Astrocyte (in vitro differentiated cells and primary cell): ENCODE data around the gene FER. TPM values are rescaled to one million over a fixed set of nuclear protein-coding genes. Genes with fewer than 3 reads are reported as not detected.

ENCODE experiments used
- DNase-seq: peaks from one replicate; pipeline ENCODE4 v3.0.0-alpha.2; 2010; ENCODE audit warnings: low read depth
- FAIRE-seq: peaks from 2 replicates; lab custom pipeline; 2011; peaks lifted over from hg19 to GRCh38; lab: Jason Lieb, UNC
- H2AFZ ChIP-seq: 2 replicates; pipeline ENCODE4 v1.6.0; 2012; ENCODE audit warnings: low read depth, low read length, inconsistent platforms
- H3K27ac ChIP-seq: 2 replicates; pipeline ENCODE4 v1.5.1; 2011; ENCODE audit warnings: low read depth, low read length, inconsistent platforms
- H3K27me3 ChIP-seq: 2 replicates; pipeline ENCODE4 v1.6.0; 2011; ENCODE audit warnings: low read length, inconsistent platforms; ENCODE audit not compliant: insufficient read depth
- H3K36me3 ChIP-seq: 2 replicates; pipeline ENCODE4 v1.5.1; 2011; ENCODE audit warnings: low read length, inconsistent platforms; ENCODE audit not compliant: insufficient read depth
- H3K4me1 ChIP-seq: 2 replicates; pipeline ENCODE4 v1.5.1; 2011; ENCODE audit warnings: low read length, inconsistent platforms; ENCODE audit not compliant: insufficient read depth
- H3K4me2 ChIP-seq: 2 replicates; pipeline ENCODE4 v1.6.0; 2012; ENCODE audit warnings: low read length, inconsistent platforms
- H3K4me3 ChIP-seq: 2 replicates; pipeline ENCODE4 v1.5.1; 2011; ENCODE audit warnings: low read depth, mild to moderate bottlenecking, low read length, inconsistent platforms; ENCODE audit not compliant: insufficient read depth
- H3K79me2 ChIP-seq: 2 replicates; pipeline ENCODE4 v1.6.0; 2012; ENCODE audit warnings: mild to moderate bottlenecking, low read length, inconsistent platforms; ENCODE audit not compliant: insufficient read depth
- H3K9ac ChIP-seq: 2 replicates; pipeline ENCODE4 v1.6.0; 2012; ENCODE audit warnings: mild to moderate bottlenecking, low read length, inconsistent platforms
- H3K9me3 ChIP-seq: 2 replicates; pipeline ENCODE4 v1.5.1; 2012; ENCODE audit warnings: low read depth, mild to moderate bottlenecking, low read length, inconsistent platforms; ENCODE audit not compliant: insufficient read depth
- H4K20me1 ChIP-seq: 2 replicates; pipeline ENCODE4 v1.6.0; 2012; ENCODE audit warnings: low read length, inconsistent platforms; ENCODE audit not compliant: insufficient read depth
- H3K27ac Mint-ChIP-seq: one replicate; pipeline ENCODE4 v1.8.0; 2021; ENCODE audit warnings: mild to moderate bottlenecking, mixed read lengths; ENCODE audit not compliant: unreplicated experiment
- H3K27me3 Mint-ChIP-seq: one replicate; pipeline ENCODE4 v1.8.0; 2021; ENCODE audit warnings: low read depth, mixed read lengths; ENCODE audit not compliant: unreplicated experiment
- H3K36me3 Mint-ChIP-seq: one replicate; pipeline ENCODE4 v1.8.0; 2021; ENCODE audit warnings: low read depth, mixed read lengths; ENCODE audit not compliant: unreplicated experiment
- H3K4me1 Mint-ChIP-seq: one replicate; pipeline ENCODE4 v1.8.0; 2021; ENCODE audit warnings: low read depth, mixed read lengths; ENCODE audit not compliant: unreplicated experiment
- H3K4me3 Mint-ChIP-seq: one replicate; pipeline ENCODE4 v1.8.0; 2021; ENCODE audit warnings: mild to moderate bottlenecking, moderate library complexity, mixed read lengths; ENCODE audit not compliant: unreplicated experiment
- H3K9me3 Mint-ChIP-seq: one replicate; pipeline ENCODE4 v1.8.0; 2021; ENCODE audit warnings: mild to moderate bottlenecking, mixed read lengths; ENCODE audit not compliant: unreplicated experiment
- EZH2 ChIP-seq: IDR thresholded peaks from 2 replicates; pipeline ENCODE4 v1.6.1; 2012; ENCODE audit warnings: mild to moderate bottlenecking, low read length, inconsistent platforms; ENCODE audit not compliant: insufficient read depth
- total RNA-seq: library from RNA; stranded (reverse); gene quantifications from 2 replicates; pipeline ENCODE4 v1.2.1, GENCODE V29; 2021
- TF ChIP-seq, protein P1 (sequence below): IDR thresholded peaks from 2 replicates; pipeline ENCODE4 v1.5.1; 2011; ENCODE audit warnings: low read depth, mild to moderate bottlenecking, inconsistent platforms, low read length, moderate library complexity; ENCODE audit not compliant: insufficient read depth

The FER gene
- total RNA-seq, 1 donor from 2014 or later: 21.6 TPM

DNA sequence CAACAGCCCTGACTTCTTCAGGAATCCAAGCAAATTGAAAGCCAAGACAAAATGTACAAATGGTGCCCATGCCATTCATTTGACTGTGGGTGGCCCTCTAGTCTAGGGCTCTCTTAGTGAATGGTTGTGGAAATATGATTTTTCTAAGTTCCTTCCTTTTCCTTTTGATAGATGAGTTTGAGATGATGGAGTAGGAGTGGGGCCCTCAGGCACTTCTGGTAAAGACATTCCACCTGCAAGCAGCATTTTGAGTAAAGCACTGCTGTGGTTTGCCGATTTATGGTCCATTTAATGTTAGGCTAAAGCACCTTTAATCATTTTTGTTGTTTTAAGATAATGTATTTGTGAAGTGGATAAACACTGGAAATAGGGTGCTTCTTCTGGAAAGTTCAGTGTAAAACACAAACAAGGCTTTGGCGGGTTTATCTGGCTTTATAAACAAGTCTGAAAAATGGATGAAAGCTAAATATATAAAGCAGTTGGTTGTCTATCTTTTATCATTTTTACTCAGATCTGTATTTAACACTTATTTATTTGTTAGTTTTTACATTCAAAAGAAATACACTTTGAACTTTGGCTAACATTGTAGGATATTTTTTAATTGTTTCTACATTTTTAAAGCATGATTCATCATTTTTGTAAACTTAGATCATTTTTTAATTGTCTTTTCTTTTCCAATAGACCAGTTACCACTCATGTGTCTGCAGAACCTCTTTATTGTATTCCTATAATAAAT lies 448.6 kb downstream of the FER start:
- Histone ChIP-seq H4K20me1 (no peaks in the 10 kb centered on the region), H3K4me3 (no peak overlapping the region), H3K36me3 (no peaks in the 10 kb centered on the region), H3K79me2 (no peaks in the 10 kb centered on the region), H3K9ac (no peak overlapping the region), H2AFZ (no peak overlapping the region), H3K27me3 (no peaks in the 10 kb centered on the region), H3K27ac (no peak overlapping the region), H3K9me3 (no peaks in the 10 kb centered on the region), H3K4me2 (no peak overlapping the region), H3K4me1 (peaks cover 1% of the 10 kb centered on the region)
- H3K27me3 Mint-ChIP-seq: no peaks in the 10 kb centered on the region
- DNase-seq: no peak
- no peak for FAIRE-seq
- H3K9me3 Mint-ChIP-seq: no peaks in the 10 kb centered on the region
- no peak overlapping the region for H3K4me3 Mint-ChIP-seq
- no peak overlapping the region for H3K27ac Mint-ChIP-seq
- H3K4me1 Mint-ChIP-seq: peaks cover 4% of the 10 kb centered on the region
- TF ChIP-seq, protein P1, sequence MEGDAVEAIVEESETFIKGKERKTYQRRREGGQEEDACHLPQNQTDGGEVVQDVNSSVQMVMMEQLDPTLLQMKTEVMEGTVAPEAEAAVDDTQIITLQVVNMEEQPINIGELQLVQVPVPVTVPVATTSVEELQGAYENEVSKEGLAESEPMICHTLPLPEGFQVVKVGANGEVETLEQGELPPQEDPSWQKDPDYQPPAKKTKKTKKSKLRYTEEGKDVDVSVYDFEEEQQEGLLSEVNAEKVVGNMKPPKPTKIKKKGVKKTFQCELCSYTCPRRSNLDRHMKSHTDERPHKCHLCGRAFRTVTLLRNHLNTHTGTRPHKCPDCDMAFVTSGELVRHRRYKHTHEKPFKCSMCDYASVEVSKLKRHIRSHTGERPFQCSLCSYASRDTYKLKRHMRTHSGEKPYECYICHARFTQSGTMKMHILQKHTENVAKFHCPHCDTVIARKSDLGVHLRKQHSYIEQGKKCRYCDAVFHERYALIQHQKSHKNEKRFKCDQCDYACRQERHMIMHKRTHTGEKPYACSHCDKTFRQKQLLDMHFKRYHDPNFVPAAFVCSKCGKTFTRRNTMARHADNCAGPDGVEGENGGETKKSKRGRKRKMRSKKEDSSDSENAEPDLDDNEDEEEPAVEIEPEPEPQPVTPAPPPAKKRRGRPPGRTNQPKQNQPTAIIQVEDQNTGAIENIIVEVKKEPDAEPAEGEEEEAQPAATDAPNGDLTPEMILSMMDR: no peak
- no peak for TF ChIP-seq EZH2
- no peaks in the 10 kb centered on the region for H3K36me3 Mint-ChIP-seq

DNA sequence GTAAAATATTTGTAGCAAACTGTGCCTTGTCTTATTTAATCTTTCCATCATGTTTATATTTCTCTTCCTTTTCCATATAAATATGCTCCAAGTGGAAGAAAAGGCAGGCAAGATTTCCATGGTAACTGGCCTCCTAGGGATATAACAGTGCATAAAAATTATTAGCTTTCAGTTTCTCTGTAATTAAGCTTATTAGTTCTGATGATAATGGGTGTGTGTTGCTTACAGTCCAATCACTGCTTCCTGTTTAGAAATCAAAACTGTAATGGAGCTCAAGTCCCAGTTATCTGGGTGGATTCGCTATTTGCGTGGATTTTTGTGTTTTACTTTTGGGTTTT lies 449.1 kb downstream of the FER start:
- H3K4me1 Mint-ChIP-seq: peaks cover 3% of the 10 kb centered on the region
- H3K9me3 Mint-ChIP-seq: no peaks in the 10 kb centered on the region
- no peak overlapping the region for H3K27ac Mint-ChIP-seq
- Histone ChIP-seq H3K4me2 (no peak overlapping the region), H3K9ac (no peak overlapping the region), H2AFZ (no peak overlapping the region), H3K4me3 (no peak overlapping the region), H3K27me3 (no peaks in the 10 kb centered on the region), H3K79me2 (no peaks in the 10 kb centered on the region), H3K27ac (no peak overlapping the region), H3K9me3 (no peaks in the 10 kb centered on the region), H4K20me1 (no peaks in the 10 kb centered on the region), H3K4me1 (no peaks in the 10 kb centered on the region), H3K36me3 (no peaks in the 10 kb centered on the region)
- H3K27me3 Mint-ChIP-seq: no peaks in the 10 kb centered on the region
- no peak for DNase-seq
- H3K4me3 Mint-ChIP-seq: no peak overlapping the region
- no peak for FAIRE-seq
- TF ChIP-seq, protein P1: no peak
- no peak for TF ChIP-seq EZH2
- no peaks in the 10 kb centered on the region for H3K36me3 Mint-ChIP-seq

DNA sequence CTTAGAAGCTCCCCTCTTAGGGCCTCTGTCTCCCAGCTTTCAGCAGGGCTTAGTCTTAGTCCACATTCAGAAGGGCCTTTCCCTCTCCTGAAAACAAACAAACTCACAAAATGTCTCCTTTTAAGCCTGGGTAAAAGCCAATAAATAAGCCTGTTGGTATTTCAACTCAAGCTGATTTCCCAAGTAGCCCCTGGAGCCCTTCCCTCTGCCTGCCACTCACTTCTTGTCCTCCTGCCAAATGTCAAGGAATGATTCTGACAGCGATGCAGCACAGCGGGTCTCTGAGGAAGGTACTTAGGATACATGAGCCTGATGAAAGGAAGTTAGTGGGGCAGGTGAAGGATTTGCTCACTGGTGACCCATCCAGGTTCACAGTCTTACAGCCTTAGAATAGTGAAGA lies 451.6 kb downstream of the FER start:
- Histone ChIP-seq H3K4me1 (no peaks in the 10 kb centered on the region), H3K27ac (no peak overlapping the region), H3K4me2 (no peak overlapping the region), H3K9ac (no peak overlapping the region), H2AFZ (no peak overlapping the region), H3K79me2 (no peaks in the 10 kb centered on the region), H3K9me3 (no peaks in the 10 kb centered on the region), H4K20me1 (no peaks in the 10 kb centered on the region), H3K27me3 (no peaks in the 10 kb centered on the region), H3K4me3 (no peak overlapping the region), H3K36me3 (no peaks in the 10 kb centered on the region)
- no peak for DNase-seq
- no peak for FAIRE-seq
- TF ChIP-seq, protein P1: no peak
- H3K27me3 Mint-ChIP-seq: no peaks in the 10 kb centered on the region
- H3K9me3 Mint-ChIP-seq: no peaks in the 10 kb centered on the region
- H3K4me3 Mint-ChIP-seq: no peak overlapping the region
- no peaks in the 10 kb centered on the region for H3K36me3 Mint-ChIP-seq
- H3K4me1 Mint-ChIP-seq: no peaks in the 10 kb centered on the region
- H3K27ac Mint-ChIP-seq: no peak overlapping the region
